ENCODE data around the gene ATP8A1. TPM values are rescaled to one million over a fixed set of nuclear protein-coding genes. Genes with fewer than 3 reads are reported as not detected.

ATP8A1 gene
- total RNA-seq, 8 experiments from 2014 or later, result 1.1 to 44.1 (median 31.6) TPM

- 100% methylated on average over 2 of the region's 3 CpGs; no CpG with 5 or more reads in 7 of the 10 experiments for WGBS, 10 experiments
- in situ Hi-C loops (cut with MboI; ENCODE audit: low pct_unique_long_range_greater_than_20kb in 2 of 9, low sequenced_read_pairs in 9 of 9, unreplicated experiment in 9 of 9), result no loop called here
- Histone ChIP-seq H3K27ac (no peak overlapping the region), H3K4me1 (replicated peaks in 1 of 2) (no peaks in the 10 kb centered on the region), H3K4me3 (no peak overlapping the region)
- ATAC-seq (replicated peaks in 6 of 8), result no peak
Measured at GRCh38 chr4:42608551-42608950, 48.4 kb downstream of the ATP8A1 start.

DNA sequence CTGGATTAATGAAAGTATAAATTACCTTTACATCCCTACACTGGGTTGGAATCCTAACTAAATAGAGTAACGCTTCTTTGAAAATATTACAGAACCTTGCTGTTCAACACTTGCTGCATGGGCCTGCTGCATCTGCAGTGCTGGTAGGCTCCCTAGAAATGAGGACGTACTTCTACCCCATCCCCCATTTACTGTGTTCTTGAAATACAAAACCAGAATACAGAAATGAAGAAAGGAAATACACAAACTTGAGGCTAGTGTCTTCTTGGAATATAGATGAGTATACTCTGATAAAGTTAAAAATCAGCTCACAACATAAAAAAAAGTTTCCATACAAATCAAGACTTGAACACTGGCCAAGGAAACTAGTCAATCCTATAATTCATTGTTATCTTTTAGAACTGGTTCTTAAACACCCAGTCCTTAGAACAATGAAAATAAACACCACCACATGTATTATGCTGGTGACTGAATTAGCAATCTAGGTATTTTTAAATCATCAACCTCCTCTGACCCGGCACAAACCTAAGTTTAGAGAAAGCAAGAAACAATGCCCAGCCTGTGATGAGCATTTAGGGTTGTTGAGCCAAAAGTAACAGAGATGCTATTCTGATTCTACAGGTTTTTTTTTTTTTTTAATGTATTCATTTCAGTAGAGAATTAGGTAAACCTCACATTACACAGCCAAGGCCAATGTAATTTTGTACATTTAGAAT, 49.7 kb downstream of the ATP8A1 start:
- ATAC-seq (replicated peaks in 6 of 8), result no peak
- in situ Hi-C loops (cut with MboI; ENCODE audit: low pct_unique_long_range_greater_than_20kb in 2 of 9, low sequenced_read_pairs in 9 of 9, unreplicated experiment in 9 of 9), result no loop called here
- Histone ChIP-seq H3K4me3 (no peak overlapping the region), H3K27ac (no peak overlapping the region), H3K4me1 (replicated peaks in 1 of 2) (no peaks in the 10 kb centered on the region)
- WGBS, 10 experiments, result 57 to 92% (median 79%) methylated on average over 2 to 3 of the region's 3 CpGs; no CpG with 5 or more reads in 3 of the 10 experiments

DNA sequence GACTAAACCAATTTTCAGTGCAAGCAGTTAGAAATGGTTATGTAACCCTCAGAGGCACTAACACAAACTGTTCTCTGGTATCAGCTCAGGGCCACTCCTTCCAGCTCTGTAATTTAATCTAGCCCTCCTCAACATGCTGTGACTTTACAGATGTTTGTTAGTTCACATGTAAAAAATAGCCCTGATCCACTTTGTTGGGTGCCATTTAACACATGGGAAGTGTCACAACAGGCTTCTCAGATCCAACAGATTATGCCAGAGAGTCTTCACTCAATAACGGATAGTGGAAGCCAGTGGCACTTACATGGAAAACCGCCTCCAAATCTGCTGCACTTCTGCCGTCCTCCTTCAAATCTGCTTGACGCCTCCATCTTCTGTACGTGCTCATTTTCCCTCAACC, 51.6 kb downstream of the ATP8A1 start:
- peak in 1 of 8 experiments; percentile 54 for ATAC-seq (replicated peaks in 6 of 8)
- 19 to 100% (median 83%) methylated on average over 1 to 5 of the region's 5 CpGs; no CpG with 5 or more reads in 1 of the 10 experiments for WGBS, 10 experiments
- no peaks in the 10 kb centered on the region for H3K4me1 ChIP-seq (replicated peaks in 1 of 2)
- no peak overlapping the region for H3K27ac ChIP-seq
- H3K4me3 ChIP-seq, result no peak overlapping the region
- in situ Hi-C loops (cut with MboI; ENCODE audit: low pct_unique_long_range_greater_than_20kb in 2 of 9, low sequenced_read_pairs in 9 of 9, unreplicated experiment in 9 of 9), result no loop called here

- Histone ChIP-seq H3K27ac (no peak overlapping the region), H3K4me1 (replicated peaks in 1 of 2) (no peaks in the 10 kb centered on the region), H3K4me3 (no peak overlapping the region)
- in situ Hi-C loops (cut with MboI; ENCODE audit: low pct_unique_long_range_greater_than_20kb in 2 of 9, low sequenced_read_pairs in 9 of 9, unreplicated experiment in 9 of 9), result no loop called here
- 40 to 100% (median 96%) methylated on average over 1 to 2 of the region's 2 CpGs for WGBS, 10 experiments
- ATAC-seq (replicated peaks in 6 of 8), result peak in 1 of 8 experiments; percentile 75
Measured at GRCh38 chr4:42603862-42604261, 53.0 kb downstream of the ATP8A1 start.

DNA sequence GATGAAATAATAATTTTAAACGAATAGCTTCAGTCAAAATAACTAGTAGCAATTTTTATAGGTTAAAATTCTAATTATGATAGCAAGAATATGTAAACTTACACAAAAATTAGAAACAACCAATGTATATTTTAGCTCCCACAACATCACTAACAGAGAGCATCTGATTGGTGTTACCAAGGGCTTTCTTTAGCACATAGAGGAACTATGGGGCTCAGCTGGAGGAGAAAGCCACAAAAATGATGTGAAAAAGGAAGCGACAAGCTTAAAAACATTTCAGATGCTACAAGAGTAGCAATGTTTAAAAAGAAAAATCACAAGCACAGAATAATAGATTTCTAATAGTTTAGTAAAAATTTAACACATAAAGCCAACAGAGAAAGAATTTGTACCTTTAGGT, 56.3 kb downstream of the ATP8A1 start:
- Histone ChIP-seq H3K4me1 (replicated peaks in 1 of 2) (peaks cover 0 to 6% of the 10 kb centered on the region in 2 donors), H3K27ac (no peak overlapping the region), H3K4me3 (no peak overlapping the region)
- 24 to 90% (median 77%) methylated on average over 1 to 2 of the region's 2 CpGs for WGBS, 10 experiments
- no peak for ATAC-seq (replicated peaks in 6 of 8)
- in situ Hi-C loops (cut with MboI; ENCODE audit: low pct_unique_long_range_greater_than_20kb in 2 of 9, low sequenced_read_pairs in 9 of 9, unreplicated experiment in 9 of 9), result no loop called here

GRCh38 chr4:42596918-42597317, 60.0 kb downstream of the ATP8A1 start:
- H3K27ac ChIP-seq, result no peak overlapping the region
- no peak for ATAC-seq (replicated peaks in 6 of 8)
- WGBS, 10 experiments, result 10 to 100% (median 70%) methylated on average over 1 to 2 of the region's 2 CpGs
- peaks cover 0 to 9% of the 10 kb centered on the region in 2 donors for H3K4me1 ChIP-seq (replicated peaks in 1 of 2)
- no peak overlapping the region for H3K4me3 ChIP-seq
- in situ Hi-C loops (cut with MboI; ENCODE audit: low pct_unique_long_range_greater_than_20kb in 2 of 9, low sequenced_read_pairs in 9 of 9, unreplicated experiment in 9 of 9), result no loop called here

- in situ Hi-C loops (cut with MboI; ENCODE audit: low pct_unique_long_range_greater_than_20kb in 2 of 9, low sequenced_read_pairs in 9 of 9, unreplicated experiment in 9 of 9), result no loop called here
- 17 to 100% (median 57%) methylated on average over 1 of the region's 1 CpG; no CpG with 5 or more reads in 2 of the 10 experiments for WGBS, 10 experiments
- ATAC-seq (replicated peaks in 6 of 8), result peak in 1 of 8 experiments; percentile 52
- peaks cover 0 to 9% of the 10 kb centered on the region in 2 donors for H3K4me1 ChIP-seq (replicated peaks in 1 of 2)
- no peak overlapping the region for H3K27ac ChIP-seq
- no peak overlapping the region for H3K4me3 ChIP-seq
Measured at GRCh38 chr4:42594888-42595287, 62.0 kb downstream of the ATP8A1 start.

- WGBS, 10 experiments, result 0 to 100% (median 90%) methylated on average over 1 to 2 of the region's 2 CpGs; no CpG with 5 or more reads in 2 of the 10 experiments
- H3K27ac ChIP-seq, result no peak overlapping the region
- in situ Hi-C loops (cut with MboI; ENCODE audit: low pct_unique_long_range_greater_than_20kb in 2 of 9, low sequenced_read_pairs in 9 of 9, unreplicated experiment in 9 of 9), result no loop called here
- H3K4me3 ChIP-seq, result no peak overlapping the region
- H3K4me1 ChIP-seq (replicated peaks in 1 of 2), result no peaks in the 10 kb centered on the region
- no peak for ATAC-seq (replicated peaks in 6 of 8)
Measured at GRCh38 chr4:42588909-42589308, 68.0 kb downstream of the ATP8A1 start.

DNA sequence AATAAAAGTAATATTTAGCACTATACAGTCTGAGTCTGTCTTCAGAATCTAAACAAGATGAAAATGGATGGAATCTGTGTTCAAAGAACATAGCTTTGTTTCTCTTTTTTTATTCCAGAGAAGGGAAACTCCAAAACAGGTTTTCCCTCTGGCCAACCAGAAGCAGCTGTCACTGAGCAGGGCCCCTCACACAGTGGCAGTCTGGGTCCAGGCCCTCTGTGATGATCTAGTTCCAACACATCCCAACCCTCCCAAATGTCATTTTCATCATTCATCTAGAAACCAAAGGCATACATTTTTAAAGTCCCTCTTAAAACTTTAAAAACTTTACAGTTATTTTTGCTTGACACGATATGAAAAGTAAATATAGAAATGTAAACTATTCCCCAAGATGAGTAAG, 70.1 kb downstream of the ATP8A1 start:
- in situ Hi-C loops (cut with MboI; ENCODE audit: low pct_unique_long_range_greater_than_20kb in 2 of 9, low sequenced_read_pairs in 9 of 9, unreplicated experiment in 9 of 9), result no loop called here
- no peak for ATAC-seq (replicated peaks in 6 of 8)
- 38 to 100% (median 89%) methylated on average over 1 of the region's 1 CpG; no CpG with 5 or more reads in 2 of the 10 experiments for WGBS, 10 experiments
- Histone ChIP-seq H3K27ac (no peak overlapping the region), H3K4me1 (replicated peaks in 1 of 2) (no peaks in the 10 kb centered on the region), H3K4me3 (no peak overlapping the region)

GRCh38 chr4:42579903-42580302, 77.0 kb downstream of the ATP8A1 start:
- WGBS, 10 experiments, result 32 to 100% (median 87%) methylated on average over 1 to 3 of the region's 3 CpGs
- in situ Hi-C loops (cut with MboI; ENCODE audit: low pct_unique_long_range_greater_than_20kb in 2 of 9, low sequenced_read_pairs in 9 of 9, unreplicated experiment in 9 of 9), result no loop called here
- Histone ChIP-seq H3K4me1 (replicated peaks in 1 of 2) (no peaks in the 10 kb centered on the region), H3K4me3 (no peak overlapping the region), H3K27ac (no peak overlapping the region)
- no peak for ATAC-seq (replicated peaks in 6 of 8)

GRCh38 chr4:42578187-42578586, 78.7 kb downstream of the ATP8A1 start:
- 20 to 100% (median 88%) methylated on average over 1 to 3 of the region's 3 CpGs; no CpG with 5 or more reads in 1 of the 10 experiments for WGBS, 10 experiments
- in situ Hi-C loops (cut with MboI; ENCODE audit: low pct_unique_long_range_greater_than_20kb in 2 of 9, low sequenced_read_pairs in 9 of 9, unreplicated experiment in 9 of 9), result no loop called here
- Histone ChIP-seq H3K4me1 (replicated peaks in 1 of 2) (no peaks in the 10 kb centered on the region), H3K27ac (no peak overlapping the region), H3K4me3 (no peak overlapping the region)
- ATAC-seq (replicated peaks in 6 of 8), result no peak

DNA sequence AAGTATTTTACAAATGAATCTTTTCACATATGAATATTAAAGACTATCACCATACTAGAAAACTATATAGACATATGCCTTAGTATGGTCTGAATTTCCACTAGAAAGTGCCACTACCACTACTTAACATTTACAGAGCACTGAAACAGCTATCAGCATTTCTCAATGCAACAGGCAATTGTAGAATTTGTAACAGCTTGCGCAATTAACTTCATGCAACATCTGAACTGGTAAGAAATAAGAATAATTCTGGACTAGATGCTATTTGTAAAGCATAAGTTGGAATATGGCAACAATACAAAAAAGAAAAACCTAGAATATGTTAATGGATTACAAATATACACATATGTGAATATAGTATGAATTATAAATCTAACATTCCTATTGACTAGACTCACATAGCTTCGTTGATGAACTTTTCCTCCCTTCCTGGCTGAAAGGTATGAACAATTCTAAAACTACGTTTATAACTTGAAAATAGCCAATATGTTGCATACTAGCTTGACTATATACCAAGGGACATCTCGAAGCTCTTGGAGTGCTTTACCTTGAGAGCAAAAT, 82.0 kb downstream of the ATP8A1 start:
- ATAC-seq (replicated peaks in 6 of 8), result peak in 3 of 8 experiments; percentile 72 to 92 (median 82)
- in situ Hi-C loops (cut with MboI; ENCODE audit: low pct_unique_long_range_greater_than_20kb in 2 of 9, low sequenced_read_pairs in 9 of 9, unreplicated experiment in 9 of 9), result loop anchor here in 6 of 9 experiments (25.0 kb wide), 2 partner anchors 287 to 387 kb away; no protein-coding TSS in a partner anchor
- Histone ChIP-seq H3K27ac (no peak overlapping the region), H3K4me1 (replicated peaks in 1 of 2) (no peaks in the 10 kb centered on the region), H3K4me3 (no peak overlapping the region)
- WGBS, 10 experiments, result 13 to 100% (median 94%) methylated on average over 1 to 4 of the region's 4 CpGs

DNA sequence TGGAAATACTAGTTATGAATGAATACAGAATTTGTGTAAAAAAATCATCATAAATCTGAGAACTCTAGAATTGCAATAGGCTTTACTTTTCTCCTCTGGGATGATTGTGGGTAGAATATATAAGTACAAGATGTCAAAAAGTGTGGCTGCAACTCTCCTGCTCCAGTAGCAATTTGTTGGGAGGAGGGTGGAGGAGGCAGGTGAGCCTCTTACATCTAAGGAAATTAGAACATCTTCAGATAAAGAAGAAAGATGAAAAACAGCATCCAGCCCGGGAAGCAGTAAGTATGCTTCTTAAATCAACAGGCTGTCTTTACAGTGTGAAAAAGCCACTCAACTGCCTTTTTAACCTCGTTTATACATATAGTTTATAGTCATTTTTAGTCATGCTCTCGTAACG, 83.7 kb downstream of the ATP8A1 start:
- in situ Hi-C loops (cut with MboI; ENCODE audit: low pct_unique_long_range_greater_than_20kb in 2 of 9, low sequenced_read_pairs in 9 of 9, unreplicated experiment in 9 of 9), result loop anchor here in 6 of 9 experiments (25.0 kb wide), 2 partner anchors 289 to 389 kb away; no protein-coding TSS in a partner anchor
- no peaks in the 10 kb centered on the region for H3K4me1 ChIP-seq (replicated peaks in 1 of 2)
- H3K27ac ChIP-seq, result no peak overlapping the region
- no peak overlapping the region for H3K4me3 ChIP-seq
- ATAC-seq (replicated peaks in 6 of 8), result no peak
- 33 to 100% (median 92%) methylated on average over 1 to 4 of the region's 4 CpGs for WGBS, 10 experiments

Measured in motor neuron (in vitro differentiated cells).